Breast epithelium (tissue), 4 donors: ENCODE measurements around the gene PLEKHF1. TPM values are rescaled to one million over a fixed set of nuclear protein-coding genes. Genes with fewer than 3 reads are reported as not detected.
"Not testable (repeated sequence)": the region's sequence is repeated elsewhere in the genome, so short reads cannot be mapped to it uniquely, and the experiment has no call there.

Experiments
- DNase-seq, 2 donors: peaks; one replicate each; pipeline ENCODE4 v3.0.0-alpha.2; 2019; ENCODE audit warnings: low spot score in 2 of 2
- H3K27ac ChIP-seq, 2 donors: fragments of 200-600 bp; sonication (generic) in 1 of 2; one replicate each; pipeline ENCODE4 v1.5.1; 2016 to 2019; ENCODE audit warnings: mild to moderate bottlenecking in 1 of 2
- H3K27me3 ChIP-seq, 2 donors: fragments of 200-600 bp; sonication (generic) in 1 of 2; one replicate each; pipeline versions ENCODE4 v1.5.1 to v1.6.0; 2017 to 2019; ENCODE audit warnings: control low read depth in 1 of 2, mild to moderate bottlenecking in 1 of 2
- H3K36me3 ChIP-seq: fragments of 200-600 bp; one replicate; pipeline ENCODE4 v1.5.1; 2019
- H3K4me1 ChIP-seq, 2 donors: fragments of 200-600 bp; sonication (generic); one replicate each; pipeline ENCODE4 v1.5.1; 2016 to 2019; ENCODE audit warnings: control low read depth in 1 of 2
- H3K4me3 ChIP-seq, 3 donors: fragments of 200-600 bp; sonication (generic); 1 replicate in 2 of 3; 2 replicates in 1 of 3; pipeline ENCODE4 v1.5.1; 2016 to 2019; ENCODE audit warnings: mild to moderate bottlenecking in 3 of 3, moderate library complexity in 2 of 3
- H3K9me3 ChIP-seq, 2 donors: fragments of 200-600 bp; sonication (generic) in 1 of 2; one replicate each; pipeline ENCODE4 v1.5.1; 2016 to 2019; ENCODE audit warnings: control low read depth in 1 of 2
- POLR2A ChIP-seq: fragments of 450-650 bp; IDR thresholded peaks from one replicate; pipeline ENCODE4 v1.6.1; 2016; ENCODE audit warnings: antibody characterized with exemption, mild to moderate bottlenecking, moderate library complexity
- POLR2AphosphoS5 ChIP-seq, 3 donors: sonication (generic); formaldehyde crosslinking; IDR thresholded peaks; one replicate each; pipeline ENCODE4 v1.6.1; 2017; ENCODE audit warnings: antibody characterized with exemption in 3 of 3
- intact Hi-C: fragments of 100-400 bp; cut with DNase I; formaldehyde crosslinking; loops from one replicate; pipeline ENCODE4 v1.15.1; 2023; ENCODE audit warnings: low total_unique reads
- total RNA-seq, 3 donors: library from RNA; depleted of rRNA; stranded (reverse); fragments of >200 nt; gene quantifications; one replicate each; pipeline ENCODE4 v1.1.0, GENCODE V29; 2016
- TF ChIP-seq, protein P1 (sequence below), 3 donors: fragments of 450-650 bp; IDR thresholded peaks; one replicate each; pipeline ENCODE4 v1.5.1; 2016 to 2017; ENCODE audit warnings: antibody characterized with exemption in 3 of 3, mild to moderate bottlenecking in 3 of 3, moderate library complexity in 3 of 3

The PLEKHF1 gene
- total RNA-seq, 3 donors from 2014 or later, result 29.8 to 71.4 (median 58.7) TPM

DNA sequence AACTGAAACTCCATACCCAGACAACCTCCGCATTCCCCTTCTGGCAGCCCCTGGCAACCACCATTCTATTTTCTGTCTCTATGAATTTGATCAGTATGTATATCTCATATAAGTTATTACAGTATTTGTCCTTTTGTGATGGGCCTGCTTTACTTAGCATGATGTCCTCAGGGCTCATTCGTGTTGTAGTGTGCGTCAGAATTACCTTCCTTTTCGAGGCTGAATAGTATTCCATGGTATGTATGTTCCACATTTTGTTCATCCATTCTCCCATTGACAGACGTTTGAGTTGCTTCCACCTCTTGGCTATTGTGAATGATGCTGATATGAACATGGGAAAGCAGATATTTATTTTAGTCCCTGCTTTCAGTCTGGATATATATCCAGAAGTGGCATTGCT, 5.0 kb downstream of the PLEKHF1 start:
- intact Hi-C loops, result no loop called here
- TF ChIP-seq, protein P1, sequence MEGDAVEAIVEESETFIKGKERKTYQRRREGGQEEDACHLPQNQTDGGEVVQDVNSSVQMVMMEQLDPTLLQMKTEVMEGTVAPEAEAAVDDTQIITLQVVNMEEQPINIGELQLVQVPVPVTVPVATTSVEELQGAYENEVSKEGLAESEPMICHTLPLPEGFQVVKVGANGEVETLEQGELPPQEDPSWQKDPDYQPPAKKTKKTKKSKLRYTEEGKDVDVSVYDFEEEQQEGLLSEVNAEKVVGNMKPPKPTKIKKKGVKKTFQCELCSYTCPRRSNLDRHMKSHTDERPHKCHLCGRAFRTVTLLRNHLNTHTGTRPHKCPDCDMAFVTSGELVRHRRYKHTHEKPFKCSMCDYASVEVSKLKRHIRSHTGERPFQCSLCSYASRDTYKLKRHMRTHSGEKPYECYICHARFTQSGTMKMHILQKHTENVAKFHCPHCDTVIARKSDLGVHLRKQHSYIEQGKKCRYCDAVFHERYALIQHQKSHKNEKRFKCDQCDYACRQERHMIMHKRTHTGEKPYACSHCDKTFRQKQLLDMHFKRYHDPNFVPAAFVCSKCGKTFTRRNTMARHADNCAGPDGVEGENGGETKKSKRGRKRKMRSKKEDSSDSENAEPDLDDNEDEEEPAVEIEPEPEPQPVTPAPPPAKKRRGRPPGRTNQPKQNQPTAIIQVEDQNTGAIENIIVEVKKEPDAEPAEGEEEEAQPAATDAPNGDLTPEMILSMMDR (IDR thresholded peaks at IDR 0.05), result no peak
- no peak for TF ChIP-seq POLR2A
- no peak for TF ChIP-seq POLR2AphosphoS5 (IDR thresholded peaks at IDR 0.05)
- peak in 1 of 2 donors; percentile 30 for DNase-seq
- H3K27me3 ChIP-seq, result no peaks in the 10 kb centered on the region
- no peaks in the 10 kb centered on the region for H3K9me3 ChIP-seq
- peaks cover 20 to 37% of the 10 kb centered on the region in 2 donors for H3K4me1 ChIP-seq
- no peak overlapping the region for H3K4me3 ChIP-seq
- peaks cover 5% of the 10 kb centered on the region for H3K36me3 ChIP-seq
- H3K27ac ChIP-seq, result peak overlapping the region; percentile 0 to 21

- intact Hi-C loops, H3K9me3 ChIP-seq, H3K27me3 ChIP-seq, H3K36me3 ChIP-seq: not testable (repeated sequence)
- Histone ChIP-seq H3K4me3 (peak overlapping the region in 1 of 3 donors; percentile 15), H3K4me1 (peaks cover 20 to 45% of the 10 kb centered on the region in 2 donors), H3K27ac (peak overlapping the region; percentile 54 to 72)
- peak in 1 of 2 donors; percentile 38 for DNase-seq
Observed at GRCh38 chr19:29671026-29671392, 5.7 kb downstream of the PLEKHF1 start.

GRCh38 chr19:29671393-29672160, 6.3 kb downstream of the PLEKHF1 start:
- H3K9me3 ChIP-seq, result no peaks in the 10 kb centered on the region
- TF ChIP-seq, protein P1 (IDR thresholded peaks at IDR 0.05), result peak; percentile 6 to 51 (median 32)
- TF ChIP-seq POLR2A, result no peak
- peak in 2 of 3 donors; percentile 13 to 24 for TF ChIP-seq POLR2AphosphoS5 (IDR thresholded peaks at IDR 0.05)
- peak overlapping the region in 1 of 3 donors; percentile 15 for H3K4me3 ChIP-seq
- H3K4me1 ChIP-seq, result peaks cover 20 to 48% of the 10 kb centered on the region in 2 donors
- H3K27ac ChIP-seq, result peak overlapping the region; percentile 54 to 72
- peaks cover 6% of the 10 kb centered on the region for H3K36me3 ChIP-seq
- no peaks in the 10 kb centered on the region for H3K27me3 ChIP-seq
- DNase-seq, result peak; percentile 66 to 74
- intact Hi-C loops, result no loop called here

DNA sequence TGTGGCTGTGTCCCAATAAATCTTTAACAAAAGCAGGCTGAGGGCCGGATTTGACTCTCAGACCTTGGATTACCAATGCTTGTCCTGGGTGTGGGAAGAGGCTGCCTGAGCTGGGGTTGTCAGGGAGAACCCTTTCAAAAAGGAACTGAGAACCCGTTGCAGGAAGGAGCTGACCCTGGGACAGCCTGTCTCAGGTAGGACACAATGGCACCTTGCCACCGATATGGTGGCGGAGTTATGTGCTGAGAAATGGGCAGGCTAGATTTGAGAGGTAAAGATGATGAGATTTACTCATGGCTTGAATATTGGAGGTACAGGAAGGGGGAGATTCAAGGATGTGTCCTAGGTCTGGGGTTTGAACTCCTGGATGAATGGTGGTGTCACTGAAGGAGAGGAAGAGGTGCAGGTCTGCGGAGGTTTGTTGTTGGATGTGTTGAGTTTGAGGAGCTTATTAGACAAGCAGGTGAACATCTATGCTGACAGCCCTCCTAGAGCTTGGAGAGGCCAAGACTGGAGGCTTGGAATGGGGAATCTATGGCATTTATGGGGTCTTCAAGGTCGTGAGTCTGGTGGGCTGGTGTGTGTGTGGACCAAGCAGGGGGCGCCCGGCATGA, 7.2 kb downstream of the PLEKHF1 start:
- Histone ChIP-seq H3K27ac (peak overlapping the region; percentile 54 to 72), H3K9me3 (no peaks in the 10 kb centered on the region), H3K36me3 (peaks cover 6% of the 10 kb centered on the region), H3K4me3 (no peak overlapping the region), H3K27me3 (no peaks in the 10 kb centered on the region), H3K4me1 (peaks cover 17 to 52% of the 10 kb centered on the region in 2 donors)
- intact Hi-C loops, result no loop called here
- peak in 1 of 2 donors; percentile 15 for DNase-seq
- TF ChIP-seq POLR2A, result no peak
- TF ChIP-seq, protein P1 (IDR thresholded peaks at IDR 0.05), result no peak

GRCh38 chr19:29672933-29673336, 7.7 kb downstream of the PLEKHF1 start:
- Histone ChIP-seq H3K9me3 (no peaks in the 10 kb centered on the region), H3K4me3 (no peak overlapping the region), H3K36me3 (peaks cover 6% of the 10 kb centered on the region), H3K4me1 (peaks cover 15 to 51% of the 10 kb centered on the region in 2 donors), H3K27ac (peak overlapping the region; percentile 54 to 72), H3K27me3 (no peaks in the 10 kb centered on the region)
- peak in 1 of 2 donors; percentile 46 for DNase-seq
- intact Hi-C loops, result no loop called here
- TF ChIP-seq, protein P1 (IDR thresholded peaks at IDR 0.05), result no peak
- TF ChIP-seq POLR2A (no peak), POLR2AphosphoS5 (IDR thresholded peaks at IDR 0.05) (no peak)
